Lower leg skin (tissue), 4 donors: ENCODE data around the gene TEN1. TPM values are rescaled to one million over a fixed set of nuclear protein-coding genes. Genes with fewer than 3 reads are reported as not detected.
A peak's percentile ranks its signal among the peaks of the same experiment; 100 is the strongest.

Source experiments
- DNase-seq, 2 donors: peaks; one replicate each; pipeline ENCODE4 v3.0.0-alpha.2; 2019; ENCODE audit warnings: low spot score in 2 of 2
- H3K4me3 ChIP-seq: fragments of 200-600 bp; sonication (generic); 2 replicates; pipeline ENCODE4 v1.5.1; 2017; ENCODE audit warnings: mild to moderate bottlenecking, low read depth; ENCODE audit not compliant: poor library complexity, severe bottlenecking
- CTCF ChIP-seq, 3 donors: fragments of 450-650 bp; IDR thresholded peaks; one replicate each; pipeline ENCODE4 v1.5.1; 2016; ENCODE audit warnings: antibody characterized with exemption in 3 of 3, mild to moderate bottlenecking in 3 of 3, moderate library complexity in 2 of 3
- POLR2A ChIP-seq, 2 donors: fragments of 450-650 bp; IDR thresholded peaks; one replicate each; pipeline ENCODE4 v1.6.1; 2016 to 2017; ENCODE audit warnings: antibody characterized with exemption in 2 of 2, mild to moderate bottlenecking in 1 of 2, moderate library complexity in 1 of 2
- WGBS, 2 donors: methylation state at CpG; one replicate each; pipeline ENCODE4 v1.1.5; 2018; 5-methylcytosine and 5-hydroxymethylcytosine counted together
- intact Hi-C: fragments of 100-400 bp; cut with DNase I; formaldehyde crosslinking; loops from one replicate; pipeline ENCODE4 v1.15.0; 2023; ENCODE audit warnings: low total_unique reads
- total RNA-seq, 4 donors: library from RNA; depleted of rRNA; stranded (reverse); fragments of >200 nt; gene quantifications; one replicate each; pipeline ENCODE4 v1.1.0, GENCODE V29; 2016

The TEN1 gene
- total RNA-seq = 10 to 100 TPM; 43.7 to 57.9 (median 49.7) TPM

- intact Hi-C loops = no loop called here
- TF ChIP-seq POLR2A (IDR thresholded peaks at IDR 0.05) (peak in 1 of 2 donors; percentile 57), CTCF (IDR thresholded peaks at IDR 0.05) (peak in 1 of 3 donors; percentile 49)
- 0% methylated on average over 34 to 58 of the region's 72 CpGs for WGBS, 2 donors
- H3K4me3 ChIP-seq = peak within 1 kb of the TSS; percentile 89
- peak; percentile 98 to 100 for DNase-seq
Observed at GRCh38 chr17:75978938-75979704, at the start of gene TEN1, which contains the start of gene ACOX1. Gene TEN1 (plus strand): TSS chr17:75979240. CDS start chr17:75986193, 6,953 bp downstream. Gene ACOX1 (minus strand): TSS chr17:75979166. CDS start chr17:75979073, 93 bp downstream.

- WGBS, 2 donors = 93 to 96% methylated on average over 4 of the region's 4 CpGs
- DNase-seq = no peak
- no peak overlapping the region for H3K4me3 ChIP-seq
- intact Hi-C loops = no loop called here
- TF ChIP-seq CTCF (IDR thresholded peaks at IDR 0.05) (no peak), POLR2A (IDR thresholded peaks at IDR 0.05) (no peak)
Observed at GRCh38 chr17:75931062-75931461, 48.0 kb upstream of the TEN1 start.

GRCh38 chr17:75932852-75933251 lies 46.2 kb upstream of the TEN1 start:
- intact Hi-C loops = no loop called here
- TF ChIP-seq CTCF (IDR thresholded peaks at IDR 0.05) (no peak), POLR2A (IDR thresholded peaks at IDR 0.05) (no peak)
- no peak overlapping the region for H3K4me3 ChIP-seq
- WGBS, 2 donors = 68 to 80% methylated on average over 5 of the region's 5 CpGs
- no peak for DNase-seq

GRCh38 chr17:75933808-75934207 lies 45.2 kb upstream of the TEN1 start:
- H3K4me3 ChIP-seq = no peak overlapping the region
- intact Hi-C loops = no loop called here
- WGBS, 2 donors = 68 to 75% methylated on average over 4 of the region's 4 CpGs
- TF ChIP-seq CTCF (IDR thresholded peaks at IDR 0.05) = no peak
- no peak for TF ChIP-seq POLR2A (IDR thresholded peaks at IDR 0.05)
- DNase-seq = no peak

- H3K4me3 ChIP-seq = no peak overlapping the region
- 84 to 89% methylated on average over 13 of the region's 13 CpGs for WGBS, 2 donors
- TF ChIP-seq POLR2A (IDR thresholded peaks at IDR 0.05) (no peak), CTCF (IDR thresholded peaks at IDR 0.05) (no peak)
- no peak for DNase-seq
- intact Hi-C loops = no loop called here
Observed at GRCh38 chr17:75937652-75938051, 41.4 kb upstream of the TEN1 start.
